Left ventricle myocardium inferior (tissue), 1 donor: ENCODE data around the gene RAD51B. TPM values are rescaled to one million over a fixed set of nuclear protein-coding genes. Genes with fewer than 3 reads are reported as not detected.

ENCODE experiments used
- DNase-seq: peaks from one replicate; pipeline ENCODE4 v3.0.0-alpha.2; 2020
- H3K27ac ChIP-seq: fragments of 200-600 bp; replicated peaks from 2 replicates; pipeline ENCODE4 v1.8.0; 2021
- H3K27me3 ChIP-seq: fragments of 200-600 bp; 2 replicates; pipeline ENCODE4 v1.8.0; 2021; ENCODE audit warnings: low read depth
- H3K36me3 ChIP-seq: fragments of 200-600 bp; 2 replicates; pipeline ENCODE4 v1.8.0; 2021
- H3K4me1 ChIP-seq: fragments of 200-600 bp; 2 replicates; pipeline ENCODE4 v1.8.0; 2021
- H3K4me3 ChIP-seq: fragments of 200-600 bp; 2 replicates; pipeline ENCODE4 v1.8.0; 2021; ENCODE audit warnings: mild to moderate bottlenecking, moderate library complexity
- H3K9me3 ChIP-seq: fragments of 200-600 bp; replicated peaks from 2 replicates; pipeline ENCODE4 v1.8.0; 2021
- intact Hi-C: fragments of 100-400 bp; cut with micrococcal nuclease; formaldehyde crosslinking; loops from one replicate; pipeline ENCODE4 v1.11.0; 2022
- total RNA-seq: library from RNA; stranded (reverse); fragmentation: NEBNext Ultra II Directional; extraction: Animal tissue kit (Norgen Biotek cat#: 25700); gene quantifications from one replicate; pipeline ENCODE4 v1.2.1, GENCODE V29; 2021
- TF ChIP-seq, protein P1 (sequence below): fragments of 200-600 bp; IDR thresholded peaks from 2 replicates; pipeline ENCODE4 v1.8.0; 2021; ENCODE audit warnings: antibody characterized with exemption, mild to moderate bottlenecking, borderline replicate concordance
- donor health status: DM: no; HTN: yes; CAD: no; lungs with severe emphysema.

Gene RAD51B
- total RNA-seq, 1 donor from 2014 or later: 2.4 TPM

GRCh38 chr14:68140806-68141205 is 321.2 kb downstream of the RAD51B start:
- H3K4me1 ChIP-seq: peaks cover 70% of the 10 kb centered on the region
- TF ChIP-seq, protein P1, sequence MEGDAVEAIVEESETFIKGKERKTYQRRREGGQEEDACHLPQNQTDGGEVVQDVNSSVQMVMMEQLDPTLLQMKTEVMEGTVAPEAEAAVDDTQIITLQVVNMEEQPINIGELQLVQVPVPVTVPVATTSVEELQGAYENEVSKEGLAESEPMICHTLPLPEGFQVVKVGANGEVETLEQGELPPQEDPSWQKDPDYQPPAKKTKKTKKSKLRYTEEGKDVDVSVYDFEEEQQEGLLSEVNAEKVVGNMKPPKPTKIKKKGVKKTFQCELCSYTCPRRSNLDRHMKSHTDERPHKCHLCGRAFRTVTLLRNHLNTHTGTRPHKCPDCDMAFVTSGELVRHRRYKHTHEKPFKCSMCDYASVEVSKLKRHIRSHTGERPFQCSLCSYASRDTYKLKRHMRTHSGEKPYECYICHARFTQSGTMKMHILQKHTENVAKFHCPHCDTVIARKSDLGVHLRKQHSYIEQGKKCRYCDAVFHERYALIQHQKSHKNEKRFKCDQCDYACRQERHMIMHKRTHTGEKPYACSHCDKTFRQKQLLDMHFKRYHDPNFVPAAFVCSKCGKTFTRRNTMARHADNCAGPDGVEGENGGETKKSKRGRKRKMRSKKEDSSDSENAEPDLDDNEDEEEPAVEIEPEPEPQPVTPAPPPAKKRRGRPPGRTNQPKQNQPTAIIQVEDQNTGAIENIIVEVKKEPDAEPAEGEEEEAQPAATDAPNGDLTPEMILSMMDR: no peak
- H3K27me3 ChIP-seq: no peaks in the 10 kb centered on the region
- H3K36me3 ChIP-seq: no peaks in the 10 kb centered on the region
- no peak for DNase-seq
- no peak overlapping the region for H3K4me3 ChIP-seq
- intact Hi-C loops: loop anchor here (10.0 kb wide), 1 partner anchor 104 kb away; no protein-coding TSS in a partner anchor
- H3K27ac ChIP-seq: peak overlapping the region; percentile 67
- no peaks in the 10 kb centered on the region for H3K9me3 ChIP-seq

GRCh38 chr14:68141281-68142088 is 321.9 kb downstream of the RAD51B start:
- no peak overlapping the region for H3K4me3 ChIP-seq
- TF ChIP-seq, protein P1: no peak
- H3K27ac ChIP-seq: peak overlapping the region; percentile 13
- no peak for DNase-seq
- H3K36me3 ChIP-seq: no peaks in the 10 kb centered on the region
- peaks cover 74% of the 10 kb centered on the region for H3K4me1 ChIP-seq
- intact Hi-C loops: loop anchor here (10.0 kb wide), 1 partner anchor 103 kb away; no protein-coding TSS in a partner anchor
- no peaks in the 10 kb centered on the region for H3K27me3 ChIP-seq
- H3K9me3 ChIP-seq: no peaks in the 10 kb centered on the region

DNA sequence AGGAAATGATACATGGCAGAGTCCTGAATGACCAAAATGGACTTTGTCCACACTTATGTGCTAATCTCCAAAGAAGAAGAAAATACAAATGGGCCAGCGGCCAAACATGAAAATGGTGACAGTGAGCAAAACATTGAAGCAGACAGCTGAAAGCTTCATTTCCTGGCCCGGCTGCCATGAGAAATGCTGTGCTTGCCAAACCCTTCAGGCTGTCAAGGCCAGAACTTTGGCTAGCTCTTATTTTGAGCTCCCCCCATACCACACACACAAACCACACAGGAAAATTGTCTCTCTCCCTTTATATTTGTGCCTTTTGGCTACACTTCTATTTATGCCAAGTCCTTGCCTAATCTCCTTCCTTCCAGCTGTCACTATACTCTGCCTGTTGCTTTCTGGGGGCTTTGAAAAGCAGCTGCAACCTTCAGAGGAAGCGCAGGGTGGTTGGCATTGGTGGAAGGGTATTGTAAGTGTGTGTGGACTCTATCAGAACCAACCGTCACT is 323.8 kb downstream of the RAD51B start:
- DNase-seq: peak; percentile 80
- peaks cover 8% of the 10 kb centered on the region for H3K9me3 ChIP-seq
- no peaks in the 10 kb centered on the region for H3K36me3 ChIP-seq
- H3K27ac ChIP-seq: peak overlapping the region; percentile 89
- peaks cover 67% of the 10 kb centered on the region for H3K4me1 ChIP-seq
- no peak overlapping the region for H3K4me3 ChIP-seq
- intact Hi-C loops: loop anchor here (10.0 kb wide), 1 partner anchor 101 kb away; no protein-coding TSS in a partner anchor
- H3K27me3 ChIP-seq: no peaks in the 10 kb centered on the region
- TF ChIP-seq, protein P1: no peak

- H3K4me1 ChIP-seq: peaks cover 67% of the 10 kb centered on the region
- no peak overlapping the region for H3K4me3 ChIP-seq
Observed at GRCh38 chr14:68144051-68144681, 324.6 kb downstream of the RAD51B start.

GRCh38 chr14:68145036-68145435 is 325.5 kb downstream of the RAD51B start:
- TF ChIP-seq, protein P1: no peak
- Histone ChIP-seq H3K27me3 (no peaks in the 10 kb centered on the region), H3K4me3 (no peak overlapping the region), H3K27ac (peak overlapping the region; percentile 89), H3K36me3 (no peaks in the 10 kb centered on the region), H3K4me1 (peaks cover 60% of the 10 kb centered on the region), H3K9me3 (peaks cover 19% of the 10 kb centered on the region)
- intact Hi-C loops: loop anchor here (10.0 kb wide), 1 partner anchor 100 kb away; no protein-coding TSS in a partner anchor
- no peak for DNase-seq

More at GRCh38 chr14:68144051-68144681, 324.6 kb downstream of the RAD51B start:
- Histone ChIP-seq H3K36me3 (no peaks in the 10 kb centered on the region), H3K27ac (peak overlapping the region; percentile 89), H3K27me3 (no peaks in the 10 kb centered on the region), H3K9me3 (peaks cover 13% of the 10 kb centered on the region)
- DNase-seq: no peak
- intact Hi-C loops: loop anchor here (10.0 kb wide), 1 partner anchor 101 kb away; no protein-coding TSS in a partner anchor
- TF ChIP-seq, protein P1: peak; percentile 8
